ENCODE results near the gene POLN.
A peak's percentile ranks its signal among the peaks of the same experiment; 100 is the strongest.
"Not testable (repeated sequence)": the region's sequence is repeated elsewhere in the genome, so short reads cannot be mapped to it uniquely, and the experiment has no call there.

POLN gene

GRCh38 chr4:2220016-2220630 is 21.8 kb downstream of the POLN start:
- DNase-seq (ENCODE audit: low read depth), result peak; percentile 76

- no peak for DNase-seq (ENCODE audit: low read depth)
Observed at GRCh38 chr4:2219233-2219760, 22.6 kb downstream of the POLN start.

- DNase-seq (ENCODE audit: low read depth), result no peak
Observed at GRCh38 chr4:2218436-2218835, 23.5 kb downstream of the POLN start.

- peak; percentile 55 for DNase-seq (ENCODE audit: low read depth)
Observed at GRCh38 chr4:2217726-2218125, 24.2 kb downstream of the POLN start.

- DNase-seq (ENCODE audit: low read depth), result no peak
Observed at GRCh38 chr4:2212831-2213230, 29.1 kb downstream of the POLN start.

- not testable (repeated sequence) for DNase-seq (ENCODE audit: low read depth)
Observed at GRCh38 chr4:2202789-2203188, 39.1 kb downstream of the POLN start.

GRCh38 chr4:2194496-2194895 is 47.4 kb downstream of the POLN start:
- DNase-seq (ENCODE audit: low read depth), result no peak

- no peak for DNase-seq (ENCODE audit: low read depth)
Observed at GRCh38 chr4:2193326-2193725, 48.6 kb downstream of the POLN start.

- no peak for DNase-seq (ENCODE audit: low read depth)
Observed at GRCh38 chr4:2186865-2187172, 55.1 kb downstream of the POLN start.

GRCh38 chr4:2186133-2186864 is 55.6 kb downstream of the POLN start:
- DNase-seq (ENCODE audit: low read depth), result peak; percentile 58

- no peak for DNase-seq (ENCODE audit: low read depth)
Observed at GRCh38 chr4:2183394-2183793, 58.5 kb downstream of the POLN start.

- DNase-seq (ENCODE audit: low read depth), result no peak
Observed at GRCh38 chr4:2182994-2183393, 58.9 kb downstream of the POLN start.

- no peak for DNase-seq (ENCODE audit: low read depth)
Observed at GRCh38 chr4:2180410-2180809, 61.5 kb downstream of the POLN start.

GRCh38 chr4:2179717-2180116 is 62.2 kb downstream of the POLN start:
- no peak for DNase-seq (ENCODE audit: low read depth)

- DNase-seq (ENCODE audit: low read depth), result no peak
Observed at GRCh38 chr4:2178986-2179385, 62.9 kb downstream of the POLN start.

- peak; percentile 13 for DNase-seq (ENCODE audit: low read depth)
Observed at GRCh38 chr4:2177443-2178093, 64.4 kb downstream of the POLN start.

GRCh38 chr4:2175990-2176698 is 65.8 kb downstream of the POLN start:
- no peak for DNase-seq (ENCODE audit: low read depth)

GRCh38 chr4:2174061-2174460 is 67.9 kb downstream of the POLN start:
- DNase-seq (ENCODE audit: low read depth), result no peak

GRCh38 chr4:2172627-2173231 is 69.2 kb downstream of the POLN start:
- DNase-seq (ENCODE audit: low read depth), result no peak

GRCh38 chr4:2172161-2172560 is 69.8 kb downstream of the POLN start:
- DNase-seq (ENCODE audit: low read depth), result no peak

- DNase-seq (ENCODE audit: low read depth), result no peak
Observed at GRCh38 chr4:2168469-2169319, 73.2 kb downstream of the POLN start.

Data from ELR (cell line).